HepG2 (cell line): ENCODE results near the gene GPR62. TPM values are rescaled to one million over a fixed set of nuclear protein-coding genes. Genes with fewer than 3 reads are reported as not detected.
A peak's percentile ranks its signal among the peaks of the same experiment; 100 is the strongest.

Experiments used
- FOXM1 ChIP-seq: sonication (generic); formaldehyde crosslinking; IDR thresholded peaks from 2 replicates; pipeline ENCODE4 v1.5.0; 2020; ENCODE audit warnings: missing genetic modification reagents
- HES4 ChIP-seq: sonication (generic); formaldehyde crosslinking; IDR thresholded peaks from 2 replicates; pipeline ENCODE4 v1.9.0; 2021; ENCODE audit warnings: mild to moderate bottlenecking, missing genetic modification reagents, borderline replicate concordance
- JUNB ChIP-seq: sonication (generic); formaldehyde crosslinking; IDR thresholded peaks from 2 replicates; pipeline ENCODE4 v1.8.0; 2022; ENCODE audit warnings: missing genetic modification reagents, mild to moderate bottlenecking, borderline replicate concordance
- NCOR1 ChIP-seq: fragments of 200-600 bp; sonication (generic); IDR thresholded peaks from 2 replicates; pipeline ENCODE4 v1.7.0; 2017; ENCODE audit warnings: antibody characterized with exemption, low read length, borderline replicate concordance
- NFATC3 ChIP-seq: sonication (generic); formaldehyde crosslinking; IDR thresholded peaks from 2 replicates; pipeline ENCODE4 v1.5.1; 2020; ENCODE audit warnings: mild to moderate bottlenecking, missing genetic modification reagents
- PHB2 ChIP-seq: fragments of 450-650 bp; IDR thresholded peaks from 2 replicates; pipeline ENCODE4 v1.6.1; 2018; ENCODE audit not compliant: partially characterized antibody
- POGZ ChIP-seq: sonication (generic); formaldehyde crosslinking; IDR thresholded peaks from 2 replicates; pipeline ENCODE4 v1.4.0; 2020; ENCODE audit warnings: mild to moderate bottlenecking, missing genetic modification reagents
- RFX3 ChIP-seq: IDR thresholded peaks from 2 replicates; pipeline ENCODE4 v1.6.1; 2016; ENCODE audit warnings: missing biosample characterization, missing genetic modification reagents
- SKI ChIP-seq: fragments of 450-650 bp; IDR thresholded peaks from one replicate; pipeline ENCODE4 v1.6.1; 2018; ENCODE audit warnings: mild to moderate bottlenecking; ENCODE audit not compliant: partially characterized antibody
- SP4 ChIP-seq: sonication (generic); formaldehyde crosslinking; IDR thresholded peaks from 2 replicates; pipeline ENCODE4 v1.8.1; 2023; ENCODE audit warnings: mild to moderate bottlenecking, missing genetic modification reagents
- TAF15 ChIP-seq: fragments of 200-400 bp; formaldehyde crosslinking; IDR thresholded peaks from one replicate; pipeline ENCODE4 v1.6.1; 2018; ENCODE audit warnings: mild to moderate bottlenecking, low read depth, low read length; ENCODE audit not compliant: poor library complexity, severe bottlenecking
- ZNF207 ChIP-seq: fragments of 450-650 bp; IDR thresholded peaks from 2 replicates; pipeline ENCODE4 v1.6.1; 2016; ENCODE audit warnings: antibody characterized with exemption, borderline replicate concordance
- ZNF713 ChIP-seq: sonication (generic); formaldehyde crosslinking; IDR thresholded peaks from 2 replicates; pipeline ENCODE4 v1.4.0; 2020; ENCODE audit warnings: mild to moderate bottlenecking, missing genetic modification reagents
- polyA plus RNA-seq, 8 experiments: library from polyadenylated mRNA; depleted of rRNA in 3 of 8; stranded (reverse) in 7 of 8; unstranded in 1 of 8; fragments of >200 nt; fragmentation: Illumina TruSeq in 4 of 8; extraction: Trizol in 4 of 8; gene quantifications; 2 replicates each; pipeline versions ENCODE4 v1.2.1 to v1.2.3, GENCODE V29; 2011 to 2016; ENCODE audit warnings: low read depth in 4 of 8, missing spikeins in 1 of 8, mixed read lengths in 1 of 8; ENCODE audit not compliant: insufficient read depth in 1 of 8
- total RNA-seq, 5 experiments: library from RNA; depleted of rRNA; stranded (reverse); fragments of >200 nt; fragmentation: Illumina TruSeq; extraction: Trizol; gene quantifications; 2 replicates each; pipeline ENCODE4 v1.2.3, GENCODE V29; 2016; ENCODE audit warnings: low read depth in 1 of 5
- TF ChIP-seq, protein P1 (sequence below), 2 experiments: sonication (generic) in 1 of 2; formaldehyde crosslinking in 1 of 2; IDR thresholded peaks; 2 replicates each; pipeline versions ENCODE4 v1.6.1 to v1.9.0; 2014 to 2022; ENCODE audit warnings: antibody characterized with exemption in 1 of 2, borderline replicate concordance in 1 of 2, inconsistent platforms in 1 of 2, low read depth in 1 of 2, missing genetic modification reagents in 1 of 2
- TF ChIP-seq, protein P2 (sequence below): sonication (generic); formaldehyde crosslinking; IDR thresholded peaks from 2 replicates; pipeline ENCODE4 v1.4.0; 2020; ENCODE audit warnings: missing genetic modification reagents
- TF ChIP-seq, protein P3 (sequence below): sonication (generic); formaldehyde crosslinking; IDR thresholded peaks from 2 replicates; pipeline ENCODE4 v1.4.0; 2020; ENCODE audit warnings: mild to moderate bottlenecking, missing genetic modification reagents
- TF ChIP-seq, protein P4 (sequence below): sonication (generic); formaldehyde crosslinking; conservative IDR thresholded peaks from 2 replicates; pipeline ENCODE4 v1.4.0; 2020; ENCODE audit warnings: missing genetic modification reagents
- TF ChIP-seq, protein P5 (sequence below): sonication (generic); formaldehyde crosslinking; conservative IDR thresholded peaks from 2 replicates; pipeline ENCODE4 v1.8.1; 2023; ENCODE audit warnings: missing genetic modification reagents

Gene GPR62
- total and polyA plus RNA-seq, 2 of the 13 experiments (the other 11 are each of a cell fraction or from before 2014, with no cell fraction given), result not detected

DNA sequence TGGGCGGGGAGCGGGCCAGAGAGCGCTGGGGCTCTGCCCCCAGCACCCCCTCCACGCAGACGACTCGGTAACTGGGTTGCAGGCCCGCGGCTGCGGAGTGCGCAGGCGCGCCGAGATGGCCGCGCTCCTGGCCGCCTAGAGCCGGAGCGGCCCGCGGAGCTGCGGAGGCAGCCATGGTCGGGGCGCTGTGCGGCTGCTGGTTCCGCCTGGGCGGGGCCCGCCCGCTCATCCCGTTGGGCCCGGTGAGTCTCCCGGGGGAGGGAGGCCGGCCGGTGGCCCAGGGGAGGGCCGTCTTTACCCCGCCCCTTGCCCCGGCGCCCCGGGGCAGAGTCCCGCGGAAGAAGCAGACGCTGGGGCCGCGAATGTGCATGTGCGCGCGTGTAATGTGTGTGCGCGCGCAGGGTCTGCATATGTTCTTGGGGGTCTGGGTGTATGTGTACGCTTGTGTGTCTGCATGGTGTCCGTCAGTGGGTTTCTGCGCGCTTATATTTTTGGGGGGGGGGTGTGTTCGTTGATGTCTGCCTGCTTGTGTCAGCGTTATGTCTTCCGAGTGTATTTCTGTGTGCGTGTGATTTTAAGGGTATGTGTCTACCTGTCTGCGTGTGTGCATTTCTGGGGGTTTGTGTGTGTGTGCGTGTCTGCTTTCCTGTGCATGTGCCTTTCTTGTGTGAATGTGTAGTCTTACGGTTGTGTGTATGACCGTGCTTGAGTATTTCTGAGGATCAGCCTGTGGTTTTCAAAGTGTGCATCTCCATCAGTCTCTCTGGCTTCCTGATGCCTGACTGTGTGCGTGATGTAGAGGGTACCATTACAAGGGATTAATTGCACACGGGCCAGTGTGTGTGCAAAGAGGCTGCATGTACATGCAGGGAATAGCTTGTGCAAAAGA is 20.0 kb downstream of the GPR62 start, which contains the start of gene ABHD14A (continued):
- TF ChIP-seq, protein P1, sequence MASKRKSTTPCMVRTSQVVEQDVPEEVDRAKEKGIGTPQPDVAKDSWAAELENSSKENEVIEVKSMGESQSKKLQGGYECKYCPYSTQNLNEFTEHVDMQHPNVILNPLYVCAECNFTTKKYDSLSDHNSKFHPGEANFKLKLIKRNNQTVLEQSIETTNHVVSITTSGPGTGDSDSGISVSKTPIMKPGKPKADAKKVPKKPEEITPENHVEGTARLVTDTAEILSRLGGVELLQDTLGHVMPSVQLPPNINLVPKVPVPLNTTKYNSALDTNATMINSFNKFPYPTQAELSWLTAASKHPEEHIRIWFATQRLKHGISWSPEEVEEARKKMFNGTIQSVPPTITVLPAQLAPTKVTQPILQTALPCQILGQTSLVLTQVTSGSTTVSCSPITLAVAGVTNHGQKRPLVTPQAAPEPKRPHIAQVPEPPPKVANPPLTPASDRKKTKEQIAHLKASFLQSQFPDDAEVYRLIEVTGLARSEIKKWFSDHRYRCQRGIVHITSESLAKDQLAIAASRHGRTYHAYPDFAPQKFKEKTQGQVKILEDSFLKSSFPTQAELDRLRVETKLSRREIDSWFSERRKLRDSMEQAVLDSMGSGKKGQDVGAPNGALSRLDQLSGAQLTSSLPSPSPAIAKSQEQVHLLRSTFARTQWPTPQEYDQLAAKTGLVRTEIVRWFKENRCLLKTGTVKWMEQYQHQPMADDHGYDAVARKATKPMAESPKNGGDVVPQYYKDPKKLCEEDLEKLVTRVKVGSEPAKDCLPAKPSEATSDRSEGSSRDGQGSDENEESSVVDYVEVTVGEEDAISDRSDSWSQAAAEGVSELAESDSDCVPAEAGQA (IDR thresholded peaks at IDR 0.05; ENCODE audit: low read depth), result no peak
- TF ChIP-seq, protein P1 (CRISPR knock-in tag; IDR thresholded peaks at IDR 0.05; ENCODE audit: borderline replicate concordance), result no peak; the same call in 1 of the 2 replicates
- no peak for TF ChIP-seq ZNF713 (CRISPR knock-in tag)
- TF ChIP-seq, protein P2, sequence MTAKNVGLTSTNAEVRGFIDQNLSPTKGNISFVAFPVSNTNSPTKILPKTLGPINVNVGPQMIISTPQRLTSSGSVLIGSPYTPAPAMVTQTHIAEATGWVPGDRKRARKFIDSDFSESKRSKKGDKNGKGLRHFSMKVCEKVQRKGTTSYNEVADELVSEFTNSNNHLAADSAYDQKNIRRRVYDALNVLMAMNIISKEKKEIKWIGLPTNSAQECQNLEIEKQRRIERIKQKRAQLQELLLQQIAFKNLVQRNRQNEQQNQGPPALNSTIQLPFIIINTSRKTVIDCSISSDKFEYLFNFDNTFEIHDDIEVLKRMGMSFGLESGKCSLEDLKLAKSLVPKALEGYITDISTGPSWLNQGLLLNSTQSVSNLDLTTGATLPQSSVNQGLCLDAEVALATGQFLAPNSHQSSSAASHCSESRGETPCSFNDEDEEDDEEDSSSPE, result peak; percentile 13; the same call in 1 of the 2 replicates
- no peak for TF ChIP-seq ZNF207
- TF ChIP-seq RFX3 (CRISPR knock-in tag), result no peak
- TF ChIP-seq NCOR1, result no peak
- no peak for TF ChIP-seq SP4
- no peak for TF ChIP-seq PHB2
- TF ChIP-seq POGZ, result no peak
- no peak for TF ChIP-seq HES4 (CRISPR knock-in tag)
- TF ChIP-seq JUNB (CRISPR knock-in tag), result no peak
- TF ChIP-seq FOXM1 (CRISPR knock-in tag), result no peak
- TF ChIP-seq, protein P3, sequence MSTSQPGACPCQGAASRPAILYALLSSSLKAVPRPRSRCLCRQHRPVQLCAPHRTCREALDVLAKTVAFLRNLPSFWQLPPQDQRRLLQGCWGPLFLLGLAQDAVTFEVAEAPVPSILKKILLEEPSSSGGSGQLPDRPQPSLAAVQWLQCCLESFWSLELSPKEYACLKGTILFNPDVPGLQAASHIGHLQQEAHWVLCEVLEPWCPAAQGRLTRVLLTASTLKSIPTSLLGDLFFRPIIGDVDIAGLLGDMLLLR (CRISPR knock-in tag), result peak; percentile 38; the same call in 1 of the 2 replicates
- TF ChIP-seq TAF15, result no peak
- TF ChIP-seq, protein P4, sequence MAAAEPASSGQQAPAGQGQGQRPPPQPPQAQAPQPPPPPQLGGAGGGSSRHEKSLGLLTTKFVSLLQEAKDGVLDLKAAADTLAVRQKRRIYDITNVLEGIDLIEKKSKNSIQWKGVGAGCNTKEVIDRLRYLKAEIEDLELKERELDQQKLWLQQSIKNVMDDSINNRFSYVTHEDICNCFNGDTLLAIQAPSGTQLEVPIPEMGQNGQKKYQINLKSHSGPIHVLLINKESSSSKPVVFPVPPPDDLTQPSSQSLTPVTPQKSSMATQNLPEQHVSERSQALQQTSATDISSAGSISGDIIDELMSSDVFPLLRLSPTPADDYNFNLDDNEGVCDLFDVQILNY (CRISPR knock-in tag), result no peak
- TF ChIP-seq NFATC3 (CRISPR knock-in tag), result no peak
- TF ChIP-seq, protein P5, sequence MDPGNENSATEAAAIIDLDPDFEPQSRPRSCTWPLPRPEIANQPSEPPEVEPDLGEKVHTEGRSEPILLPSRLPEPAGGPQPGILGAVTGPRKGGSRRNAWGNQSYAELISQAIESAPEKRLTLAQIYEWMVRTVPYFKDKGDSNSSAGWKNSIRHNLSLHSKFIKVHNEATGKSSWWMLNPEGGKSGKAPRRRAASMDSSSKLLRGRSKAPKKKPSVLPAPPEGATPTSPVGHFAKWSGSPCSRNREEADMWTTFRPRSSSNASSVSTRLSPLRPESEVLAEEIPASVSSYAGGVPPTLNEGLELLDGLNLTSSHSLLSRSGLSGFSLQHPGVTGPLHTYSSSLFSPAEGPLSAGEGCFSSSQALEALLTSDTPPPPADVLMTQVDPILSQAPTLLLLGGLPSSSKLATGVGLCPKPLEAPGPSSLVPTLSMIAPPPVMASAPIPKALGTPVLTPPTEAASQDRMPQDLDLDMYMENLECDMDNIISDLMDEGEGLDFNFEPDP, result no peak
- no peak for TF ChIP-seq SKI
